Forelimb muscle (tissue), 1 donor: ENCODE results near the gene KCNN3. TPM values are rescaled to one million over a fixed set of nuclear protein-coding genes. Genes with fewer than 3 reads are reported as not detected.
"Not testable (repeated sequence)": the region's sequence is repeated elsewhere in the genome, so short reads cannot be mapped to it uniquely, and the experiment has no call there.

Experiments used
- DNase-seq: peaks from one replicate; pipeline ENCODE4 v3.0.0-alpha.2; 2013; ENCODE audit warnings: low read depth
- polyA plus RNA-seq: library from polyadenylated mRNA; unstranded; fragments of 120-200 nt; gene quantifications from one replicate; pipeline ENCODE4 v1.2.1, GENCODE V29; 2013; ENCODE audit not compliant: insufficient read length

Gene KCNN3
- polyA plus RNA-seq, 1 donor: 10.1 TPM

- DNase-seq: no peak
These were observed 164.5 kb downstream of the KCNN3 start for GRCh38 chr1:154705544-154705943.

DNA sequence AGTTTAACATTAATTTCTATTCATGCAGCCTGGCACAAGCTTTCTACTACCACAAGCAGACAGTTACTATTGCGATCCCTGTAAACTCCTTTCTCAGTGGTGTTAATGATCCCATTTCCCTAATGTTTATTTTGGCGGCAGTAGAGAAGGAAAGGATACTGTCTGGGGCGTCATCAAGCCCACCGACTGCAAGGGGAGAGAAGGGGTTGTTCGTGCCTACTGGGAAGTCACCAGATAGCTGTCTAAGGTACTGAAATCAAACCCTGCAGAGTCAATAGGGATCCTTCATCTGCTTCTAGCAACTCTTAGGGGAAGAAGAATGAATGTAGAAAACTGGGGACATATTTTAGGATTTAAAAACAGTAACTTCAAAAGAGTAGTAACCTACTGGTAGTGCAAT lies 166.9 kb downstream of the KCNN3 start:
- DNase-seq: no peak

DNA sequence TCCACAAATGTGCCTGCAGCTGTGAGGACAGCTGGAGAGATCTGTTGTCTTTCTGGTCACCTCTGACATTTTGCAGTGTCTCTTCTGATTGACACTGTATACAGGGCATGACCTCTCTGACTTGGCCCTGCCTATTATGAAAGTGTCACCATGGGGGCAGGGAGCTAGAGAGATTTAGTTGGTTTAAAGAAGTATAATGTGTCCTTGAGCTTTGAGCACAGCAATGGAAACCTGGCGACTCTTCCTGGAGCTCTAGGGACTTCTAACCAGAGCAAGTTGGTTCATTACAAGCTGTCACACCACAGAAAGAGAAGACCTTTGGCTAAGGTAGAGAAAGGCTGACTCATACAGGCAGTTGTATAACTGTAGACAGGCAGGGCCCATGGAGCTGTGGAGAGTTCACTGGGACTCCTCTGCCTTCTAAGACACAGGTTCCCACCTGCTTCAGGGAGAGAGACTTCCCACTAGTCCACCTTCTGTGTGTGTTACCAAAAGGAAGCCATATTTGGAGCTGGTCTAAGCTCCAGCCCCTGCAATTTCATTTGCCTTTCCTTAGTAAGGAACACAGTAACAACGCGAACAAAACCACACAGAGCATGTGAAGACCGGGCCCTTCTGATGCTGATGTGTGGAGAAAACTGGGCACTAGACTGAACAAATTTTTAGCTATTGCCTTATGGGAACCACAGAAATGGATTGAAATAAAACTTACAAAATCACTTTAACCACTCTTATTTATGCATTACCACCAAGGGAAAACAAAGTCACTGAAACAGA lies 171.6 kb downstream of the KCNN3 start:
- no peak for DNase-seq

GRCh38 chr1:154697710-154698109 lies 172.4 kb downstream of the KCNN3 start:
- no peak for DNase-seq

- DNase-seq: no peak
These were observed 173.6 kb downstream of the KCNN3 start for GRCh38 chr1:154696456-154696855.

- DNase-seq: no peak
These were observed 174.1 kb downstream of the KCNN3 start for GRCh38 chr1:154695985-154696384.

DNA sequence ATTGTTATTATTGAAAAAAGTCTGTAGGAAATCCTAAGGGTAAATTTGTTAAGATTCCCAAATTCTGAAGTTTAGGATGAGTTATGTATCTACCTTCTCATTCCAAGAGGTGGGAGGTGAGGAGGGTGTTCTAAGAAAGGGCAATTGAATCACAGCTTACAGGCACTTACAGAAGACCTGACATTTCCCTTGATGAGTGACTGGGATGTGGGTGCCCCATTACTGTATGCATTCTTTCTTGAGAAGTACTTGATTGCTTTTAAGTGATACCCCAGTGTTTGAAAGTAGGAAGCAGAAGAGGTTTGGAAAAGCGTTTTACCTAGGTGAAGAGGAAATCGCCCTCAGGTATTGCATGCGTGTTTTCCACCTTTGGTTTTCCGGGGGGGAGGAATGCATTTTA lies 175.1 kb downstream of the KCNN3 start:
- no peak for DNase-seq

GRCh38 chr1:154689083-154689482 lies 181.0 kb downstream of the KCNN3 start:
- no peak for DNase-seq

DNA sequence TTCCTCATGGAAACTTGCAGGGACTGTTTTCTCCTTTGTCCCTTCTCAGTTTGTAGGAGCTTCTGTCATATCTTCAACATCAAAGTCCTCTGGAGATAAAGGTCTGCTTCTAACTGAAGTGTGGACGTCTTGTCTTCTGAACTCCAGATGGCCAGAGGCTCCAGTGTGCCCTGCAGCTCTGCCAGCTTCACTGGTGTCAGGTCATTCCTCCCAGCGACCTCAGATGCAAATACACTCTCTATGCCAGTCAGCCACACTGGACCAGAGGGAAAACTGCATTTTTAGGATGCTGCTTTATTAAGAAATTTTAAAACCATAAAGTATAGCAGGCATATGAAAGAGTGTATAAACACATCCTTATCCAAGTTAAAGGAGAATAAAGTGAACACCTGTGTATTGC lies 183.6 kb downstream of the KCNN3 start:
- no peak for DNase-seq

- DNase-seq: no peak
These were observed 186.3 kb downstream of the KCNN3 start for GRCh38 chr1:154683820-154684219.

DNA sequence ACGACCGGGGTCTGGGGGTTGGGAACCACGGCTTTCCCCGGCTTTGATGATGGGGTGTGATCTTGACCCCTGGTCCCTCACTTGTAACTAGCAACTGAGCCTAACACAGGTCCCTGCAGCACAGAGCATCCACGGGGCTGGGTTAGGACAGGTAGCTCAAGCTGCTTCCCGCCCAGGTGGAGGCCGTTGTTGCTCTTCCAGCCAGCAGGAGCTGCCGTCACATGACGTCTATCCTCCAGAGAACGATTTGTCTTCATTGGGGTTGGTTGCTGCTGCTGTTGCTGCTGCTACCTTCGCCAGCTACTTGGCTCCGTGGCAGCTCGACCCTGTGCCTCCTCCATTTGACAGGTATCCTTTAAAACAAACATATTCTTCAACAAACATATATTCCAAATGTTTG lies 187.8 kb downstream of the KCNN3 start:
- DNase-seq: no peak

- DNase-seq: not testable (repeated sequence)
These were observed 192.2 kb downstream of the KCNN3 start for GRCh38 chr1:154677844-154678243.

- DNase-seq: not testable (repeated sequence)
These were observed 193.2 kb downstream of the KCNN3 start for GRCh38 chr1:154676847-154677246.

GRCh38 chr1:154674456-154674855 lies 195.6 kb downstream of the KCNN3 start:
- DNase-seq: not testable (repeated sequence)

DNA sequence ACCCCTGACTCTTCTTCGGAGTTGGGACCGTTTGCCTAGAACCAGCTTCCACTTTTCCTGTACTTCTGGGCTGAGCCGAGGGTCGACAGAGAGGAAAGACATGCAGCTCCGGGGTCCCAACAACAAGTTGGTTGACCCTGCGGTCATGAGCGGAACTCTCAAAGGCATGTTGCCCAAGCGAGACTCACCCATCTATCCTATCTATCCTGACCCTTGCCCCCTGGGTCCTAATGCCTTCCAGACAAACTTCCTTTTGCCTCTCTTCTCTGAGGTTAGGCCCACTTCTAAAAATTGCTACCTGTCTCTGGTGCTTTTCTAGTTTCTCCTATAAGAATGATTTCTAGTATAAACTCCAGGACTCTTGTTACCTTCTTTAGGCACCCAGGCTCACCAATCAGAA lies 197.8 kb downstream of the KCNN3 start:
- not testable (repeated sequence) for DNase-seq

GRCh38 chr1:154671412-154671811 lies 198.7 kb downstream of the KCNN3 start:
- DNase-seq: not testable (repeated sequence)

GRCh38 chr1:154670310-154671270 lies 199.5 kb downstream of the KCNN3 start:
- not testable (repeated sequence) for DNase-seq

DNA sequence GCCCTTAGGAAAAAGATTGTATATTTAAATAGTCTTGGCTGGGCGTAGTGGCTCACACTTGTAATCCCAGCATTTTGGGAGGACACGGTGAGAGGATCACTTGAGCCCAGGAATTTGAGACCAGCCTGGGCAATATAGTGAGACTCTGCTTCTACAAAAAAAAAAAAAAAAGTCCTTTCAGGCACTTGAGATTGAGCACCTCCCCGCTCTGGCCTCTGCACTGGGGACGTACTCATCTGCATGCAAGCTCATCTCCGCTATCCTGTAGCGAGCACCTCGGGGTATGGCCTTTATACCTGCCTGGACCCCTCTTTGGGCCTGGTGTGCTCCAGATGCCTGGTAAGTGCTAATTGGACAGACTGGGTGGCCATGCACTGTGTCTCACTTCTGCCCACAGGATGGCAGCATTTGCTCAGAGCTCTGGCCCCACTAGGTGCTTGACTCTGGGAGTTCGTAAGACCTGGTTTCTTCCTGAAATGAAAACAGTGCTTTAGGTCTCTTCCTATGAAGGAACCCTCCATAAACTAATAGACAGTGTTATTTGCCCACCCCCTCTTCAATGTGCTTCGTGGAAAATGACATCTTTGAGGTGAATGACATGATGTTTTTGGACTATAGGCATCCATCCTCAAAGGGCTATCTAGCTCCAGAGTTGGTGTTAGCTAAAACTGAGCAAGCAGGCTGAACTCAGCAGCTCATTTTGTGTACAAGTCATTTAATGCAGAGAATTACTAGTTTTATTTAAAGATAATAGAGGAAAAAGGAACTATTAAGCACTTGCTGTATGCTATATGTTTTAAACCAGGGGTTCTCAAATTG lies 200.4 kb downstream of the KCNN3 start:
- peak; percentile 31 for DNase-seq

- no peak for DNase-seq
These were observed 203.9 kb downstream of the KCNN3 start for GRCh38 chr1:154666051-154666790.

- no peak for DNase-seq
These were observed 205.6 kb downstream of the KCNN3 start for GRCh38 chr1:154664331-154665002.
